Tibial nerve (tissue), 4 donors: Measurements from ENCODE around the gene CAMTA1. TPM values are rescaled to one million over a fixed set of nuclear protein-coding genes. Genes with fewer than 3 reads are reported as not detected.

Experiments
- DNase-seq, 2 donors: peaks; one replicate each; pipeline ENCODE4 v3.0.0-alpha.2; 2019; ENCODE audit warnings: low spot score in 2 of 2
- H3K27ac ChIP-seq, 4 donors: fragments of 200-600 bp; sonication (generic) in 3 of 4; one replicate each; pipeline ENCODE4 v1.5.1; 2017 to 2019; ENCODE audit warnings: mild to moderate bottlenecking in 1 of 4
- H3K27me3 ChIP-seq, 2 donors: fragments of 200-600 bp; sonication (generic) in 1 of 2; one replicate each; pipeline versions ENCODE4 v1.5.1 to v1.6.0; 2017 to 2019
- H3K36me3 ChIP-seq, 3 donors: fragments of 200-600 bp; sonication (generic); one replicate each; pipeline ENCODE4 v1.5.1; 2018 to 2019
- H3K4me1 ChIP-seq, 4 donors: fragments of 200-600 bp; sonication (generic) in 3 of 4; one replicate each; pipeline ENCODE4 v1.5.1; 2017 to 2019
- H3K4me3 ChIP-seq, 4 donors: fragments of 200-600 bp; sonication (generic) in 3 of 4; one replicate each; pipeline ENCODE4 v1.5.1; 2017 to 2019; ENCODE audit warnings: mild to moderate bottlenecking in 1 of 4, moderate library complexity in 1 of 4
- H3K9me3 ChIP-seq, 4 donors: fragments of 200-600 bp; sonication (generic) in 3 of 4; one replicate each; pipeline ENCODE4 v1.5.1; 2017 to 2019
- CTCF ChIP-seq, 5 experiments: fragments of 200-600 bp in 3 of 5; fragments of 450-650 bp in 2 of 5; sonication (generic) in 3 of 5; IDR thresholded peaks; one replicate each; pipeline ENCODE4 v1.5.1; 2016 to 2019; ENCODE audit warnings: antibody characterized with exemption in 5 of 5, mild to moderate bottlenecking in 3 of 5, moderate library complexity in 2 of 5
- EP300 ChIP-seq, 2 donors: sonication (generic); formaldehyde crosslinking; IDR thresholded peaks; one replicate each; pipeline ENCODE4 v1.6.1; 2017; ENCODE audit warnings: antibody characterized with exemption in 2 of 2, mild to moderate bottlenecking in 1 of 2
- POLR2A ChIP-seq, 2 donors: fragments of 450-650 bp; IDR thresholded peaks; one replicate each; pipeline ENCODE4 v1.6.1; 2017; ENCODE audit warnings: antibody characterized with exemption in 2 of 2, mild to moderate bottlenecking in 2 of 2, moderate library complexity in 2 of 2
- WGBS, 2 donors: methylation state at CpG; one replicate each; pipeline ENCODE4 v1.1.5; 2018; 5-methylcytosine and 5-hydroxymethylcytosine counted together
- total RNA-seq, 4 donors: library from RNA; depleted of rRNA; stranded (reverse); fragments of >200 nt; gene quantifications; one replicate each; pipeline ENCODE4 v1.1.0, GENCODE V29; 2016

The CAMTA1 gene
- total RNA-seq, 4 donors from 2014 or later, result 41.8 to 104 (median 87.2) TPM

GRCh38 chr1:6868660-6869380, 83.6 kb downstream of the CAMTA1 start:
- no peak for TF ChIP-seq EP300 (IDR thresholded peaks at IDR 0.05)
- no peak for TF ChIP-seq POLR2A (IDR thresholded peaks at IDR 0.05)
- TF ChIP-seq CTCF (IDR thresholded peaks at IDR 0.05), result no peak
- peaks cover 0 to 62% (median 28%) of the 10 kb centered on the region in 4 donors for H3K4me1 ChIP-seq
- 35 to 48% methylated on average over 2 of the region's 2 CpGs for WGBS, 2 donors

GRCh38 chr1:6869545-6869944, 84.3 kb downstream of the CAMTA1 start:
- no peak overlapping the region for H3K4me3 ChIP-seq
- no peaks in the 10 kb centered on the region for H3K9me3 ChIP-seq
- peaks cover 0 to 5% (median 0%) of the 10 kb centered on the region in 3 donors for H3K36me3 ChIP-seq
- TF ChIP-seq CTCF (IDR thresholded peaks at IDR 0.05) (no peak), POLR2A (IDR thresholded peaks at IDR 0.05) (no peak), EP300 (IDR thresholded peaks at IDR 0.05) (no peak)
- no peaks in the 10 kb centered on the region for H3K27me3 ChIP-seq
- peaks cover 0 to 64% (median 29%) of the 10 kb centered on the region in 4 donors for H3K4me1 ChIP-seq
- DNase-seq, result no peak
- 44 to 57% methylated on average over 4 of the region's 4 CpGs for WGBS, 2 donors
- H3K27ac ChIP-seq, result peak overlapping the region in 3 of 4 donors; percentile 15 to 75 (median 65)

More at GRCh38 chr1:6868660-6869380, 83.6 kb downstream of the CAMTA1 start:
- Histone ChIP-seq H3K27ac (peak overlapping the region in 3 of 4 donors; percentile 15 to 75 (median 65)), H3K36me3 (peaks cover 0 to 5% (median 0%) of the 10 kb centered on the region in 3 donors), H3K9me3 (no peaks in the 10 kb centered on the region), H3K4me3 (no peak overlapping the region), H3K27me3 (no peaks in the 10 kb centered on the region)
- DNase-seq, result no peak

- Histone ChIP-seq H3K4me1 (peaks cover 0 to 64% (median 29%) of the 10 kb centered on the region in 4 donors), H3K4me3 (no peak overlapping the region), H3K27me3 (no peaks in the 10 kb centered on the region), H3K36me3 (peaks cover 0 to 11% (median 0%) of the 10 kb centered on the region in 3 donors), H3K9me3 (no peaks in the 10 kb centered on the region), H3K27ac (peak overlapping the region in 3 of 4 donors; percentile 15 to 75 (median 65))
- no peak for TF ChIP-seq EP300 (IDR thresholded peaks at IDR 0.05)
- TF ChIP-seq POLR2A (IDR thresholded peaks at IDR 0.05), result no peak
- TF ChIP-seq CTCF (IDR thresholded peaks at IDR 0.05), result no peak
- DNase-seq, result no peak
- 24 to 28% methylated on average over 6 of the region's 6 CpGs for WGBS, 2 donors
Observed at GRCh38 chr1:6870086-6870485, 84.8 kb downstream of the CAMTA1 start.

- H3K27ac ChIP-seq, result peak overlapping the region in 3 of 4 donors; percentile 15 to 75 (median 65)
- TF ChIP-seq POLR2A (IDR thresholded peaks at IDR 0.05), result no peak
- no peak for TF ChIP-seq CTCF (IDR thresholded peaks at IDR 0.05)
- no peaks in the 10 kb centered on the region for H3K27me3 ChIP-seq
- peaks cover 0 to 12% (median 0%) of the 10 kb centered on the region in 3 donors for H3K36me3 ChIP-seq
- no peak for DNase-seq
- no peak overlapping the region for H3K4me3 ChIP-seq
- no peaks in the 10 kb centered on the region for H3K9me3 ChIP-seq
- peaks cover 0 to 64% (median 29%) of the 10 kb centered on the region in 4 donors for H3K4me1 ChIP-seq
Observed at GRCh38 chr1:6870571-6870970, 85.3 kb downstream of the CAMTA1 start.

GRCh38 chr1:6871300-6871972, 86.2 kb downstream of the CAMTA1 start:
- peak overlapping the region in 2 of 4 donors; percentile 65 to 75 for H3K27ac ChIP-seq
- TF ChIP-seq EP300 (IDR thresholded peaks at IDR 0.05) (no peak), CTCF (IDR thresholded peaks at IDR 0.05) (no peak), POLR2A (IDR thresholded peaks at IDR 0.05) (no peak)
- no peak for DNase-seq
- peaks cover 0 to 64% (median 29%) of the 10 kb centered on the region in 4 donors for H3K4me1 ChIP-seq
- no peaks in the 10 kb centered on the region for H3K27me3 ChIP-seq
- no peaks in the 10 kb centered on the region for H3K9me3 ChIP-seq
- no peak overlapping the region for H3K4me3 ChIP-seq
- 71 to 73% methylated on average over 3 of the region's 3 CpGs for WGBS, 2 donors
- H3K36me3 ChIP-seq, result peaks cover 0 to 12% (median 0%) of the 10 kb centered on the region in 3 donors
